Tibial artery (tissue), 4 donors: ENCODE measurements around the gene LSMEM2.
"Not testable (repeated sequence)": the region's sequence is repeated elsewhere in the genome, so short reads cannot be mapped to it uniquely, and the experiment has no call there.

Source experiments
- DNase-seq, 2 donors: peaks; one replicate each; pipeline ENCODE4 v3.0.0-alpha.2; 2019
- H3K27ac ChIP-seq, 2 donors: fragments of 200-600 bp; sonication (generic) in 1 of 2; 1 replicate in 1 of 2; 2 replicates in 1 of 2; pipeline ENCODE4 v1.5.1; 2018 to 2019; ENCODE audit warnings: mild to moderate bottlenecking in 1 of 2
- H3K27me3 ChIP-seq, 2 donors: fragments of 200-600 bp; sonication (generic) in 1 of 2; one replicate each; pipeline versions ENCODE4 v1.5.1 to v1.6.0; 2016 to 2019
- H3K36me3 ChIP-seq, 3 donors: fragments of 200-600 bp; sonication (generic) in 2 of 3; one replicate each; pipeline ENCODE4 v1.5.1; 2016 to 2019; ENCODE audit warnings: mild to moderate bottlenecking in 2 of 3
- H3K4me1 ChIP-seq, 4 donors: fragments of 200-600 bp; sonication (generic) in 2 of 4; 1 replicate in 3 of 4; 2 replicates in 1 of 4; pipeline ENCODE4 v1.5.1; 2016 to 2019
- H3K4me3 ChIP-seq, 2 donors: fragments of 200-600 bp; sonication (generic) in 1 of 2; 1 replicate in 1 of 2; 2 replicates in 1 of 2; pipeline ENCODE4 v1.5.1; 2018 to 2019; ENCODE audit warnings: mild to moderate bottlenecking in 2 of 2
- H3K9me3 ChIP-seq, 3 donors: fragments of 200-600 bp; sonication (generic) in 1 of 3; one replicate each; pipeline ENCODE4 v1.5.1; 2016 to 2019
- intact Hi-C: fragments of 100-400 bp; cut with DNase I; formaldehyde crosslinking; loops from one replicate; pipeline ENCODE4 v1.15.0; 2023; ENCODE audit warnings: low total_unique reads
- TF ChIP-seq, protein P1 (sequence below), 2 experiments: fragments of 200-600 bp in 1 of 2; fragments of 450-650 bp in 1 of 2; IDR thresholded peaks; one replicate each; pipeline ENCODE4 v1.5.1; 2017 to 2019; ENCODE audit warnings: antibody characterized with exemption in 2 of 2, mild to moderate bottlenecking in 1 of 2, moderate library complexity in 1 of 2

LSMEM2 gene

GRCh38 chr3:50261505-50261904 is 17.4 kb upstream of the LSMEM2 start:
- Histone ChIP-seq H3K4me3 (no peak overlapping the region), H3K4me1 (peaks cover 8 to 63% (median 52%) of the 10 kb centered on the region in 4 donors), H3K27ac (peak overlapping the region; percentile 97 to 100), H3K36me3 (peaks cover 18 to 23% (median 22%) of the 10 kb centered on the region in 3 donors), H3K9me3 (no peaks in the 10 kb centered on the region), H3K27me3 (no peaks in the 10 kb centered on the region)
- intact Hi-C loops, result no loop called here
- no peak for DNase-seq
- TF ChIP-seq, protein P1, sequence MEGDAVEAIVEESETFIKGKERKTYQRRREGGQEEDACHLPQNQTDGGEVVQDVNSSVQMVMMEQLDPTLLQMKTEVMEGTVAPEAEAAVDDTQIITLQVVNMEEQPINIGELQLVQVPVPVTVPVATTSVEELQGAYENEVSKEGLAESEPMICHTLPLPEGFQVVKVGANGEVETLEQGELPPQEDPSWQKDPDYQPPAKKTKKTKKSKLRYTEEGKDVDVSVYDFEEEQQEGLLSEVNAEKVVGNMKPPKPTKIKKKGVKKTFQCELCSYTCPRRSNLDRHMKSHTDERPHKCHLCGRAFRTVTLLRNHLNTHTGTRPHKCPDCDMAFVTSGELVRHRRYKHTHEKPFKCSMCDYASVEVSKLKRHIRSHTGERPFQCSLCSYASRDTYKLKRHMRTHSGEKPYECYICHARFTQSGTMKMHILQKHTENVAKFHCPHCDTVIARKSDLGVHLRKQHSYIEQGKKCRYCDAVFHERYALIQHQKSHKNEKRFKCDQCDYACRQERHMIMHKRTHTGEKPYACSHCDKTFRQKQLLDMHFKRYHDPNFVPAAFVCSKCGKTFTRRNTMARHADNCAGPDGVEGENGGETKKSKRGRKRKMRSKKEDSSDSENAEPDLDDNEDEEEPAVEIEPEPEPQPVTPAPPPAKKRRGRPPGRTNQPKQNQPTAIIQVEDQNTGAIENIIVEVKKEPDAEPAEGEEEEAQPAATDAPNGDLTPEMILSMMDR (IDR thresholded peaks at IDR 0.05), result no peak

GRCh38 chr3:50262200-50262599 is 16.7 kb upstream of the LSMEM2 start:
- H3K4me3 ChIP-seq, intact Hi-C loops, DNase-seq, H3K27me3 ChIP-seq, H3K9me3 ChIP-seq: not testable (repeated sequence)
- peaks cover 11 to 16% (median 15%) of the 10 kb centered on the region in 3 donors for H3K36me3 ChIP-seq
- H3K4me1 ChIP-seq, result peaks cover 8 to 70% (median 58%) of the 10 kb centered on the region in 4 donors
- H3K27ac ChIP-seq, result peak overlapping the region; percentile 97 to 98

- DNase-seq, result no peak
- Histone ChIP-seq H3K36me3 (peaks cover 5 to 10% (median 9%) of the 10 kb centered on the region in 3 donors), H3K27ac (peak overlapping the region; percentile 96 to 98), H3K27me3 (no peaks in the 10 kb centered on the region), H3K4me3 (no peak overlapping the region), H3K9me3 (no peaks in the 10 kb centered on the region), H3K4me1 (peaks cover 8 to 76% (median 64%) of the 10 kb centered on the region in 4 donors)
- intact Hi-C loops, result no loop called here
- TF ChIP-seq, protein P1 (IDR thresholded peaks at IDR 0.05), result no peak
These were observed 16.1 kb upstream of the LSMEM2 start for GRCh38 chr3:50262778-50263177.

DNA sequence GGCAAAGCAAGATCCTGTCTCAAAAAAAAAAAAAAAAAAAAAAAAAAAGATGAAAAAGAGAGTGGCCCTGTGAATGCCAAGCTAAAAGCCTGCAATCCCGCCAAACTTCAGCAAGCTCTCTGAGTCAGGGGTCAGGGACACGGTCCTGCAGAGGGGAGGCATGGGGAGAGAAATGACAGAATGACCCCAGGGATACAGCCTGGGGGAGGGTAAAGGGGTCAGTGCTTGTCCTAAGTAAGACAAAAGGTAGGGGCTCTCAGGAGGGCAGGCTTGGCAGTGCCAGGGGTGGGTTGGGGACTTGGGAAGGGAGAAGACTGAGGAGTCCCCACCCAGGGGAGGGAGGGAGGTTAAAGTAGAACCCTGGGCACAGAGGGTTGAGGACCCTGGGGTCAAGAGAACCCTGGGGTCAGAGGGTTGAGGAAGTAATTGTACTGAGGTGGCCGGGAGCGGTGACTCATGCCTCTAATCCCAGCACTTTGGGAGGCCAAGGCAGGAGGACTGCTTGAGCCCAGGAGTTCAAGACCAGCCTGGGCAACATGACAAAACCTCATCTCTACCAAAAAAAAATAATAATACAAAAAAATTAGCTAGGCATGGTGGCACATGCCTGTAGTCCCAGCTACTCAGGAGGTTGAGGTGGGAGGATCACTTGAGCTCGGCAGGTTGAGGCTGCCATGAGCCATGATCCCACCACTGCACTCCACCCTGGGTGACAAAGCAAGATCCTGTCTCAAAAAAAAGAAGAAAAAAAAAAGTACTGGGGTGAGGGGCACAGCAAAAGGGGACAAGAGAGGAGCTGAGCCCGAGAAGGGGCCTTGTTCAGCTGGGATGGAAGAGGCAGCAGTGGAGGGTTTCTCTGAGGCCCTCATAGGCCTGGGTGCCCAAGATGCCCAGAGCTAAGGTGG is 15.2 kb upstream of the LSMEM2 start:
- TF ChIP-seq, protein P1 (IDR thresholded peaks at IDR 0.05), result no peak
- Histone ChIP-seq H3K4me1 (peaks cover 8 to 85% (median 74%) of the 10 kb centered on the region in 4 donors), H3K9me3 (no peaks in the 10 kb centered on the region), H3K27ac (peak overlapping the region; percentile 96 to 98), H3K4me3 (no peak overlapping the region), H3K36me3 (peaks cover 0 to under 1% (median 0%) of the 10 kb centered on the region in 3 donors), H3K27me3 (no peaks in the 10 kb centered on the region)
- no peak for DNase-seq
- intact Hi-C loops, result no loop called here

DNA sequence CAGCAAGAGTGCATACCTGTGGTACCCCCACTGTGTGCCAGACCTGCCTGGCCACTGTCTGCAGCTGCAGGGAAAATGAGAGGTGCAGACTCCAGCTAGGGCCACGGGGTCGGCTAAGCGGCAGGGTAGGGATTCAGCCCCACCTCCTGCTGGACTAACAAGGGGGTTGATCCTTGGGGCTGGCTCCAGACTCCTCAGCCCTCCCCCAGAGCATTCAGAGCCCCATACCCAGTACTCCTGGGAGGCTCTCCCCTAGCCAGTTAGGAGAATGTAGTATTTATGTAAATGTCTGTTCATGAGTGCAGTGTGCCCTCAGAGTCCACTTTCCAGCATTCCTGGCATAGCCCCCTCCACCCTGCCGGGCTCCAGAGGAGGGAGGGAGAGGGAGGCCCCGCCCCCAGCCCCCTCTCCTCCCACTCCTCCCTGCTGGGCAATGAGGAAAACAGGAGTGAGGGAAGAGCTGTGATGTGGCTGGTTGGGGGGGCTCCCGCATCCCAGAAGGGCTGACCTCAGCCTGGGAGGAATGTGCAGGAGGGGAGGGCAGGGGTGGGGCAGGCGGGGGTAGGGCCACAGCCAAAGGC is 14.4 kb upstream of the LSMEM2 start:
- intact Hi-C loops, result no loop called here
- no peaks in the 10 kb centered on the region for H3K27me3 ChIP-seq
- no peak overlapping the region for H3K4me3 ChIP-seq
- peak overlapping the region; percentile 96 to 98 for H3K27ac ChIP-seq
- peaks cover 8 to 90% (median 79%) of the 10 kb centered on the region in 4 donors for H3K4me1 ChIP-seq
- TF ChIP-seq, protein P1 (IDR thresholded peaks at IDR 0.05), result no peak
- DNase-seq, result peak; percentile 70 to 93
- H3K36me3 ChIP-seq, result no peaks in the 10 kb centered on the region
- no peaks in the 10 kb centered on the region for H3K9me3 ChIP-seq

DNA sequence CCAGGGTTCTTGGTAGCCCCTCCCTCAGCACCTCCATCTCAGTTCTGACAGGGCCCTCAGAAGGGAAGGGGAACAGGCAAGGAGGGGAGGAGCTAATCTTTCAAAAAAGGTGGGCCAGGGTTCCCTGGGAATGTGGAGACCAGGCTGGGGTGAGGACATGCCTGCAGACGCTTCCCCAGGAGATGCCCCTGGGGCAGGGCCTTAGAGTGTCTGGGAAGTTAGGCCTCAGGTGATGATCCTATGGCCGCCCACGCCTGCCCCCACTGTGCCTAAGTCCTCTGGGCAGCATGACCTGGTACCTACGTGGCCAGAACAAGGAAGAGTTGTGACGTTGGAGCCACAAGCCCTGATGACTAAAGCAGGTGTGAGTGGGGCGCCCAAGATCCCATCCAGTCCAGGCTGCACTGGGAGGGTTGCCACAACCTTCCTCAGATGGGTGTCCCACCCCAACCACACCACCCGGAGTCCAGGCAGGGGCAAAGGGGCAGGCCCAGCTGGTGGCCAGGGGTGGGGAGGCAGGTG is 13.9 kb upstream of the LSMEM2 start:
- peaks cover 8 to 91% (median 79%) of the 10 kb centered on the region in 4 donors for H3K4me1 ChIP-seq
- H3K27ac ChIP-seq, result peak overlapping the region; percentile 96 to 98
- no peak overlapping the region for H3K4me3 ChIP-seq
- TF ChIP-seq, protein P1 (IDR thresholded peaks at IDR 0.05), result no peak
- H3K9me3 ChIP-seq, result no peaks in the 10 kb centered on the region
- intact Hi-C loops, result no loop called here
- H3K36me3 ChIP-seq, result no peaks in the 10 kb centered on the region
- no peaks in the 10 kb centered on the region for H3K27me3 ChIP-seq
- DNase-seq, result no peak
